Hepatocyte (in vitro differentiated cells): ENCODE data around the gene ZNF557.

Experiments
- CTCF ChIP-seq: fragments of 200-600 bp; sonication (generic); IDR thresholded peaks from 2 replicates; pipeline ENCODE4 v1.5.1; 2016; ENCODE audit warnings: antibody characterized with exemption, mild to moderate bottlenecking; ENCODE audit not compliant: poor library complexity
- EZH2 ChIP-seq: fragments of 200-600 bp; sonication (generic); IDR thresholded peaks from 2 replicates; pipeline ENCODE4 v1.6.1; 2016; ENCODE audit warnings: antibody characterized with exemption, mild to moderate bottlenecking, borderline replicate concordance
- EZH2phosphoT487 ChIP-seq: fragments of 200-600 bp; sonication (generic); IDR thresholded peaks from one replicate; pipeline ENCODE4 v1.6.1; 2018; ENCODE audit warnings: antibody characterized with exemption, mild to moderate bottlenecking, low read depth, moderate library complexity; ENCODE audit not compliant: unreplicated experiment, severe bottlenecking

- no peak for TF ChIP-seq CTCF
- TF ChIP-seq EZH2 = no peak
- no peak for TF ChIP-seq EZH2phosphoT487
These were observed 47.7 kb downstream of the ZNF557 start for GRCh38 chr19:7117248-7117647.
